ENCODE results near the gene CYB561A3.

Gene CYB561A3

DNA sequence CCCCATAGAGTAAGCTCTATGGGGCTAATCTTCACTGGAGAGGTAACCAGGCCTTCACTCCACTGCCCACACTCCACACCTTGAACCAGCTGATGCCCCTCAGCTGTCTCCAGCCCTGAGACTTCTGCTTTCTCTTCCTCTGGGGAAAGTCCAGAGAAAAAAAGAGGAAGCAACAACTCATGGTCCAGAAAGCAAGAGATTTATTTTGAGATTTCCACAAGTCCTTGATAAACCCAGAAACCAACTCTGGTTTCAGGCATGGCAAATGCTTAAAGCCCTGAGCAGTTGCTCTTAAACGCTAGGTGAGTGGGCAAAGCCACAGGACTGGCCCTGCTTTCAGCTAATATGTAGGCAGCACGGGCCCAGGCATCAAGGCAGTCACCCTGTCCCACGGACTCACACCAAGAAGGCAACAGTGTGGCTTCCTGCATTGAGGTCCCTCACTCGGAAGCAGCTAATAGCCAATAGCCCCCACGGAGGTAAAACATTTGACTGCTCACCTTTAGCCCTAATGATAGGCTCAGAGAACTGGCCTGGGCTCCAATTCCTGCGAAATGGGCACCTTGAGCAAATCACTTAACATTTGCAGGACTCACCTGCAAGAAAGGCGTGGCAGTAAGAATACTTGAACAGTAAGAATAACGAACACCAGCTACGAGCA is 4.3 kb downstream of the CYB561A3 start:
- TF ChIP-seq ZFX (IDR thresholded peaks at IDR 0.05) (no peak), CTCF (conservative IDR thresholded peaks at IDR 0.05) (no peak)
- H3K27ac ChIP-seq = no peak overlapping the region

GRCh38 chr11:61356706-61357105 is 5.0 kb downstream of the CYB561A3 start:
- H3K27ac ChIP-seq = no peak overlapping the region
- TF ChIP-seq ZFX (IDR thresholded peaks at IDR 0.05) (no peak), CTCF (conservative IDR thresholded peaks at IDR 0.05) (no peak)

GRCh38 chr11:61354208-61354607 is 7.5 kb downstream of the CYB561A3 start:
- H3K27ac ChIP-seq = no peak overlapping the region
- TF ChIP-seq ZFX (IDR thresholded peaks at IDR 0.05) (no peak), CTCF (conservative IDR thresholded peaks at IDR 0.05) (no peak)

- H3K27ac ChIP-seq = no peak overlapping the region
- TF ChIP-seq CTCF (conservative IDR thresholded peaks at IDR 0.05) (no peak), ZFX (IDR thresholded peaks at IDR 0.05) (no peak)
Measured at GRCh38 chr11:61353131-61354067, 8.3 kb downstream of the CYB561A3 start.

GRCh38 chr11:61352038-61352437 is 9.6 kb downstream of the CYB561A3 start:
- TF ChIP-seq CTCF (conservative IDR thresholded peaks at IDR 0.05) (no peak), ZFX (IDR thresholded peaks at IDR 0.05) (no peak)
- H3K27ac ChIP-seq = no peak overlapping the region

DNA sequence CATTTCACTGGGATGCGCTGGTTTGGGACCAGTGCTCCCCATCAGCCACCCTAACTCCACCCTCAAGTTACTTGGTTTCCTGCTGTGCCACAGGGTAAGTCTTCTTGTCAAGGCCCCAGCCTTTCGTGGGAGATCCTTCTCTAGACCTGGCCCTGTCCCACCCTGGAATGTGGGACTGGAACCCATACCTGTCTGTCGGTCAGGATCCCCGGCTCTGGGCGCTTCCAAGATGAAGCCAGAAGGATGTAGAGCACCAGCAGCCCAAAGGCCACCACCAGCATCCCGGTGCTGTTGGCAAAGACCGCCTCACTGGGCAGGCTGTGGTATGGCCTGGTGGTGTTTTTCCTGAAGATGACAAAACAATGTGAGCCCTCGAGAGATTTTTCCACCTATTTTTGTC is 10.9 kb downstream of the CYB561A3 start:
- TF ChIP-seq CTCF (conservative IDR thresholded peaks at IDR 0.05) (no peak), ZFX (IDR thresholded peaks at IDR 0.05) (no peak)
- no peak overlapping the region for H3K27ac ChIP-seq

- TF ChIP-seq ZFX (IDR thresholded peaks at IDR 0.05) (no peak), CTCF (conservative IDR thresholded peaks at IDR 0.05) (no peak)
- no peak overlapping the region for H3K27ac ChIP-seq
Measured at GRCh38 chr11:61350336-61350735, 11.3 kb downstream of the CYB561A3 start.
